Osteoblast (primary cell): ENCODE measurements around the gene CMTM4. TPM values are rescaled to one million over a fixed set of nuclear protein-coding genes. Genes with fewer than 3 reads are reported as not detected.

Source experiments
- DNase-seq: peaks from one replicate; pipeline ENCODE4 v3.0.0; 2011; ENCODE audit warnings: low spot score, mixed read lengths; ENCODE audit not compliant: insufficient read length; ENCODE audit errors: missing footprints
- H2AFZ ChIP-seq: 2 replicates; pipeline ENCODE4 v1.6.0; 2011; ENCODE audit warnings: mild to moderate bottlenecking, low read length
- H3K27ac ChIP-seq: 2 replicates; pipeline ENCODE4 v1.5.1; 2011; ENCODE audit warnings: mild to moderate bottlenecking, low read depth, low read length, moderate library complexity
- H3K27me3 ChIP-seq: 2 replicates; pipeline ENCODE4 v1.6.0; 2012; ENCODE audit warnings: mild to moderate bottlenecking, control low read depth, inconsistent platforms, low read length, moderate library complexity; ENCODE audit not compliant: insufficient read depth
- H3K36me3 ChIP-seq: 2 replicates; pipeline ENCODE4 v1.5.1; 2011; ENCODE audit warnings: mild to moderate bottlenecking, low read length, control low read depth, moderate library complexity; ENCODE audit not compliant: insufficient read depth
- H3K4me1 ChIP-seq: 2 replicates; pipeline ENCODE4 v1.5.1; 2011; ENCODE audit warnings: mild to moderate bottlenecking, low read length, control low read depth, moderate library complexity; ENCODE audit not compliant: insufficient read depth
- H3K4me2 ChIP-seq: 2 replicates; pipeline ENCODE4 v1.6.0; 2011; ENCODE audit warnings: mild to moderate bottlenecking, low read length; ENCODE audit not compliant: insufficient read depth
- H3K4me3 ChIP-seq: fragments of 200-600 bp; sonication (generic); 3 replicates; pipeline ENCODE4 v1.5.1; 2012; ENCODE audit warnings: mild to moderate bottlenecking, low read length, inconsistent platforms; ENCODE audit not compliant: insufficient read depth
- H3K79me2 ChIP-seq: 2 replicates; pipeline ENCODE4 v1.6.0; 2012; ENCODE audit warnings: mild to moderate bottlenecking, low read length, control low read depth, inconsistent platforms; ENCODE audit not compliant: insufficient read depth
- H3K9me3 ChIP-seq: 2 replicates; pipeline ENCODE4 v1.5.1; 2011; ENCODE audit warnings: low read depth, low read length, control low read depth
- H4K20me1 ChIP-seq: 2 replicates; pipeline ENCODE4 v1.6.0; 2012; ENCODE audit warnings: mild to moderate bottlenecking, low read length, control low read depth; ENCODE audit not compliant: insufficient read depth
- CTCF ChIP-seq: IDR thresholded peaks from 2 replicates; pipeline ENCODE4 v1.5.1; 2011; ENCODE audit warnings: mild to moderate bottlenecking, low read depth, low read length, moderate library complexity; ENCODE audit errors: extremely low read depth
- total RNA-seq: library from RNA; depleted of rRNA; stranded (reverse); fragments of >200 nt; gene quantifications from 2 replicates; pipeline ENCODE4 v1.2.3, GENCODE V29; 2012

CMTM4 gene
- total RNA-seq, 1 donor: 42.7 TPM

- H3K27me3 ChIP-seq: no peaks in the 10 kb centered on the region
- peaks cover 17% of the 10 kb centered on the region for H3K4me1 ChIP-seq
- H3K27ac ChIP-seq: peak overlapping the region; percentile 48
- peak overlapping the region; percentile 84 for H3K4me3 ChIP-seq
- TF ChIP-seq CTCF: no peak
- H2AFZ ChIP-seq: peak overlapping the region; percentile 70
- H3K79me2 ChIP-seq: peaks cover 19% of the 10 kb centered on the region
- H3K36me3 ChIP-seq: no peaks in the 10 kb centered on the region
- peaks cover 7% of the 10 kb centered on the region for H4K20me1 ChIP-seq
- peak overlapping the region; percentile 82 for H3K4me2 ChIP-seq
- H3K9me3 ChIP-seq: no peaks in the 10 kb centered on the region
- peak; percentile 87 for DNase-seq
These were observed 92.8 kb downstream of the CMTM4 start for GRCh38 chr16:66603537-66604375.

GRCh38 chr16:66601471-66601870 is 95.1 kb downstream of the CMTM4 start:
- no peak for TF ChIP-seq CTCF
- Histone ChIP-seq H3K79me2 (peaks cover 12% of the 10 kb centered on the region), H3K4me2 (no peak overlapping the region), H3K4me3 (no peak overlapping the region), H2AFZ (no peak overlapping the region), H3K27me3 (no peaks in the 10 kb centered on the region), H3K4me1 (peaks cover 8% of the 10 kb centered on the region), H4K20me1 (no peaks in the 10 kb centered on the region), H3K9me3 (no peaks in the 10 kb centered on the region), H3K36me3 (no peaks in the 10 kb centered on the region), H3K27ac (no peak overlapping the region)
- no peak for DNase-seq

DNA sequence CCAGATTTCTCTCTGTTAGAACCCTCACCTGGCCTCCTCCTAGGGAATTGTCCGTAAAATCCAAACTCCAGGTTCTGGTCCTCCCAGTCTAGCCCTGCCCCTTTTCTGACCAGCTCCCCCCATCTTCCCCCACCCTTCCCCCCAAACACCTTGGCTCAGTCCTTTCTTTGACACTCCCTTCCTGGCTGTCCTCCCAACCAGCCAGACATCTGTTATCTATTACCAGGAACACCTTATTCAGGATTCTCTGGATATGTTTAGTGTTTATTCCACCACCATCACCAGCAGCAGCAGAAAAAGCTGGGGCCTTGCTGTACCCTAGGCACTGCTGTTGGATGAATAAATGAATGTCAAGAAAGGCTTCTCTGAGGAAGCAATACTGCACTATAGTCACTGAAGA is 96.1 kb downstream of the CMTM4 start:
- TF ChIP-seq CTCF: no peak
- Histone ChIP-seq H3K4me3 (no peak overlapping the region), H3K36me3 (no peaks in the 10 kb centered on the region), H4K20me1 (no peaks in the 10 kb centered on the region), H3K79me2 (peaks cover 2% of the 10 kb centered on the region), H2AFZ (no peak overlapping the region), H3K27ac (no peak overlapping the region), H3K4me1 (peaks cover 3% of the 10 kb centered on the region), H3K4me2 (no peak overlapping the region), H3K27me3 (no peaks in the 10 kb centered on the region), H3K9me3 (no peaks in the 10 kb centered on the region)
- no peak for DNase-seq

- Histone ChIP-seq H4K20me1 (no peaks in the 10 kb centered on the region), H3K27ac (no peak overlapping the region), H3K4me2 (no peak overlapping the region), H3K27me3 (no peaks in the 10 kb centered on the region), H2AFZ (no peak overlapping the region), H3K79me2 (no peaks in the 10 kb centered on the region), H3K36me3 (no peaks in the 10 kb centered on the region), H3K4me3 (no peak overlapping the region), H3K9me3 (no peaks in the 10 kb centered on the region), H3K4me1 (peaks cover 3% of the 10 kb centered on the region)
- DNase-seq: no peak
- no peak for TF ChIP-seq CTCF
These were observed 96.8 kb downstream of the CMTM4 start for GRCh38 chr16:66599726-66600125.
